HL-60 (cell line): ENCODE results near the gene KIF3A.

ENCODE experiments used
- DNase-seq, 2 experiments: peaks; one replicate each; pipeline ENCODE4 v3.0.0-alpha.2; 2010 to 2020; ENCODE audit warnings: low read depth in 1 of 2, low spot score in 1 of 2
- H3K27ac ChIP-seq: fragments of 250-450 bp; sonication (Bioruptor Pico); replicated peaks from 2 replicates; pipeline ENCODE4 v1.5.1; 2020; ENCODE audit warnings: mild to moderate bottlenecking, moderate library complexity
- H3K27me3 ChIP-seq: fragments of 250-450 bp; sonication (Bioruptor Pico); 2 replicates; pipeline ENCODE4 v1.5.1; 2021; ENCODE audit warnings: mild to moderate bottlenecking, moderate library complexity; ENCODE audit not compliant: insufficient read depth, poor library complexity, severe bottlenecking
- H3K4me3 ChIP-seq: replicated peaks from 2 replicates; pipeline ENCODE4 v1.5.1; 2011; ENCODE audit warnings: mild to moderate bottlenecking, control low read depth, low read length; ENCODE audit not compliant: insufficient read depth
- GABPA ChIP-seq: IDR thresholded peaks from 2 replicates; pipeline ENCODE4 v1.6.1; 2012; ENCODE audit warnings: low read depth
- POLR2AphosphoS5 ChIP-seq: IDR thresholded peaks from 2 replicates; pipeline ENCODE4 v1.6.1; 2012; ENCODE audit warnings: low read depth
- REST ChIP-seq: IDR thresholded peaks from 2 replicates; pipeline ENCODE4 v1.6.1; 2012; ENCODE audit warnings: low read depth; ENCODE audit not compliant: insufficient replicate concordance
- SPI1 ChIP-seq: IDR thresholded peaks from 2 replicates; pipeline ENCODE4 v1.6.1; 2012; ENCODE audit warnings: low read depth, mild to moderate bottlenecking, borderline replicate concordance
- TF ChIP-seq, protein P1 (sequence below): IDR thresholded peaks from one replicate; pipeline ENCODE4 v1.5.1; 2011; ENCODE audit warnings: low read length, control low read depth, inconsistent platforms; ENCODE audit not compliant: insufficient read depth

KIF3A gene

GRCh38 chr5:132657676-132658380 is 79.5 kb downstream of the KIF3A start, which contains the start of gene IL13:
IL13 (plus strand) TSS chr5:132658173; CDS start chr5:132658187, 14 bp downstream.
- no peak for DNase-seq
- Histone ChIP-seq H3K4me3 (no peak within 1 kb of the TSS), H3K27ac (no peak within 1 kb of the TSS), H3K27me3 (no peaks in the 10 kb centered on the region)
- TF ChIP-seq, protein P1, sequence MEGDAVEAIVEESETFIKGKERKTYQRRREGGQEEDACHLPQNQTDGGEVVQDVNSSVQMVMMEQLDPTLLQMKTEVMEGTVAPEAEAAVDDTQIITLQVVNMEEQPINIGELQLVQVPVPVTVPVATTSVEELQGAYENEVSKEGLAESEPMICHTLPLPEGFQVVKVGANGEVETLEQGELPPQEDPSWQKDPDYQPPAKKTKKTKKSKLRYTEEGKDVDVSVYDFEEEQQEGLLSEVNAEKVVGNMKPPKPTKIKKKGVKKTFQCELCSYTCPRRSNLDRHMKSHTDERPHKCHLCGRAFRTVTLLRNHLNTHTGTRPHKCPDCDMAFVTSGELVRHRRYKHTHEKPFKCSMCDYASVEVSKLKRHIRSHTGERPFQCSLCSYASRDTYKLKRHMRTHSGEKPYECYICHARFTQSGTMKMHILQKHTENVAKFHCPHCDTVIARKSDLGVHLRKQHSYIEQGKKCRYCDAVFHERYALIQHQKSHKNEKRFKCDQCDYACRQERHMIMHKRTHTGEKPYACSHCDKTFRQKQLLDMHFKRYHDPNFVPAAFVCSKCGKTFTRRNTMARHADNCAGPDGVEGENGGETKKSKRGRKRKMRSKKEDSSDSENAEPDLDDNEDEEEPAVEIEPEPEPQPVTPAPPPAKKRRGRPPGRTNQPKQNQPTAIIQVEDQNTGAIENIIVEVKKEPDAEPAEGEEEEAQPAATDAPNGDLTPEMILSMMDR: no peak
- no peak for TF ChIP-seq SPI1
- TF ChIP-seq REST: no peak
- TF ChIP-seq POLR2AphosphoS5: no peak

DNA sequence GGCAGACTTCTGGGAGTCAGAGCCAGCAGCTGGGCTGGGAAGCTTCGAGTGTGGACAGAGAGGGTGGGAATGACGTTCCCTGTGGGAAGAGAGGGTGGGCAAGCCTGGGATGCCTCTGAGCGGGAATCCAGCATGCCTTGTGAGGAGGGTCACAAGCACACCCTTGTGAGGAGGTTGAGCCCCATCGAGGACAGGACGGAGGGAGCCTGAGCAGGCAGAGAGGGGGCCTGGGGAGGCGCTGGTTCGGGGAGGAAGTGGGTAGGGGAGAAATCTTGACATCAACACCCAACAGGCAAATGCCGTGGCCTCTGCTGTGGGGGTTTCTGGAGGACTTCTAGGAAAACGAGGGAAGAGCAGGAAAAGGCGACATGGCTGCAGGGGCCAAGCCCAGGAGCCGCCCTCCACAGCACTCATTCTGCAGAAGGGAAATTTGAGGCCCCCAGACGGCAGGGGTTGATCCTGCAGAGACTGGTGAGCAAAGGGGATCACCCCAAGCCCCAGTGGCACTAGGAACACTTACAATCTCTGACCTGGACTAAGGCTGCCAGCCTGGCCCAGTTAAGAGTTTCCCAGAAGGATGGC is 80.5 kb downstream of the KIF3A start:
- no peak for TF ChIP-seq POLR2AphosphoS5
- Histone ChIP-seq H3K27ac (no peak overlapping the region), H3K4me3 (no peak overlapping the region), H3K27me3 (no peaks in the 10 kb centered on the region)
- DNase-seq: no peak

- H3K4me3 ChIP-seq: peak overlapping the region; percentile 13
- DNase-seq: no peak
Measured at GRCh38 chr5:132655821-132656773, 81.2 kb downstream of the KIF3A start.

More at GRCh38 chr5:132655821-132656773, 81.2 kb downstream of the KIF3A start:
- Histone ChIP-seq H3K27ac (no peak overlapping the region), H3K27me3 (no peaks in the 10 kb centered on the region)
- TF ChIP-seq GABPA (no peak), SPI1 (no peak), POLR2AphosphoS5 (no peak), REST (no peak)
- TF ChIP-seq, protein P1: no peak
